Measurements from ENCODE around the gene FMN2.

FMN2 gene

GRCh38 chr1:240426051-240426450, 334.4 kb downstream of the FMN2 start:
- no peak for DNase-seq

GRCh38 chr1:240435996-240436566, 344.4 kb downstream of the FMN2 start:
- DNase-seq, result no peak

- DNase-seq, result no peak
These were observed 350.0 kb downstream of the FMN2 start for GRCh38 chr1:240441669-240442068.

GRCh38 chr1:240445369-240445768, 353.7 kb downstream of the FMN2 start:
- DNase-seq, result no peak

- no peak for DNase-seq
These were observed 363.6 kb downstream of the FMN2 start for GRCh38 chr1:240455228-240455821.

- DNase-seq, result no peak
These were observed 365.5 kb downstream of the FMN2 start for GRCh38 chr1:240457203-240457602.

GRCh38 chr1:240462277-240462676, 370.6 kb downstream of the FMN2 start:
- DNase-seq, result no peak

- DNase-seq, result no peak
These were observed 371.2 kb downstream of the FMN2 start for GRCh38 chr1:240462766-240463395.

- DNase-seq, result no peak
These were observed 372.4 kb downstream of the FMN2 start for GRCh38 chr1:240464099-240464498.

GRCh38 chr1:240465531-240465940, 373.9 kb downstream of the FMN2 start:
- peak; percentile 9 for DNase-seq

GRCh38 chr1:240466509-240466908, 374.8 kb downstream of the FMN2 start:
- DNase-seq, result no peak

GRCh38 chr1:240467895-240468294, 376.2 kb downstream of the FMN2 start:
- no peak for DNase-seq

- no peak for DNase-seq
These were observed 377.0 kb downstream of the FMN2 start for GRCh38 chr1:240468656-240469055.

GRCh38 chr1:240474133-240474614, 382.5 kb downstream of the FMN2 start:
- no peak for DNase-seq

- DNase-seq, result no peak
These were observed 384.1 kb downstream of the FMN2 start for GRCh38 chr1:240475832-240476231.

- no peak for DNase-seq
These were observed 386.9 kb downstream of the FMN2 start for GRCh38 chr1:240478536-240478935.

- no peak for DNase-seq
These were observed 393.2 kb downstream of the FMN2 start for GRCh38 chr1:240484804-240485443.

- no peak for DNase-seq
These were observed 394.9 kb downstream of the FMN2 start for GRCh38 chr1:240486611-240487010.

GRCh38 chr1:240487493-240487892, 395.8 kb downstream of the FMN2 start:
- no peak for DNase-seq

GRCh38 chr1:240491156-240491555, 399.5 kb downstream of the FMN2 start:
- no peak for DNase-seq

- DNase-seq, result no peak
These were observed 400.1 kb downstream of the FMN2 start for GRCh38 chr1:240491796-240492195.

GRCh38 chr1:240492832-240493440, 401.3 kb downstream of the FMN2 start:
- DNase-seq, result peak; percentile 27

- DNase-seq, result no peak
These were observed 403.9 kb downstream of the FMN2 start for GRCh38 chr1:240495601-240496000.
